IMR-90 (cell line): ENCODE data around the gene TOMM22. TPM values are rescaled to one million over a fixed set of nuclear protein-coding genes. Genes with fewer than 3 reads are reported as not detected.
A peak's percentile ranks its signal among the peaks of the same experiment; 100 is the strongest.

Experiments used
- ATAC-seq: fragments of 200-7000 bp; cut with Tn5 transposase; 2 replicates; pipeline ENCODE4 v1.9.1; 2020; ENCODE audit warnings: low read depth, mild to moderate bottlenecking, moderate library complexity
- BruUV-seq: library from RNA; stranded (reverse); fragments of 400-500 nt; replicated peaks from 2 replicates; lab custom pipeline; 2021; lab: Mats Ljungman, UMichigan
- CTCF ChIA-PET: fragments of 300-600 bp; formaldehyde crosslinking; extraction: SDS; loops from one replicate; lab custom pipeline; 2021; ENCODE audit warnings: antibody characterized with exemption; lab: Yijun Ruan, JAX
- POLR2A ChIA-PET: fragments of 300-600 bp; sonication (Branson Sonifier 250); formaldehyde crosslinking; loops from one replicate; lab custom pipeline; 2022; ENCODE audit warnings: antibody characterized with exemption; ENCODE audit not compliant: unreplicated experiment; lab: Charles Lee
- DNase-seq: peaks from one replicate; pipeline ENCODE4 v3.0.0; 2013
- H2AFZ ChIP-seq: replicated peaks from 2 replicates; pipeline ENCODE3; 2013; ENCODE audit warnings: low read length, mild to moderate bottlenecking; ENCODE audit not compliant: poor library complexity
- H2AK5ac ChIP-seq: 2 replicates; pipeline ENCODE4 v1.6.1; 2013; ENCODE audit warnings: low read depth, low read length, inconsistent platforms
- H2AK9ac ChIP-seq: replicated peaks from 2 replicates; pipeline ENCODE3; 2013; ENCODE audit warnings: mild to moderate bottlenecking, low read depth, low read length, moderate library complexity; ENCODE audit not compliant: poor library complexity
- H2BK120ac ChIP-seq: 2 replicates; pipeline ENCODE4 v1.6.1; 2013; ENCODE audit warnings: low read depth, low read length, inconsistent platforms
- H2BK15ac ChIP-seq: 3 replicates; pipeline ENCODE4 v1.6.1; 2013; ENCODE audit warnings: low read depth, low read length, inconsistent platforms
- H2BK20ac ChIP-seq: 2 replicates; pipeline ENCODE4 v1.6.1; 2013; ENCODE audit warnings: low read depth, mild to moderate bottlenecking, inconsistent platforms, low read length, moderate library complexity
- H2BK5ac ChIP-seq: 2 replicates; pipeline ENCODE4 v1.6.1; 2013; ENCODE audit warnings: mild to moderate bottlenecking, low read depth, low read length, inconsistent platforms; ENCODE audit not compliant: poor library complexity, severe bottlenecking
- H3K14ac ChIP-seq: replicated peaks from 2 replicates; pipeline ENCODE4 v1.6.1; 2013; ENCODE audit warnings: low read depth, low read length, inconsistent platforms
- H3K18ac ChIP-seq: 2 replicates; pipeline ENCODE4 v1.6.1; 2013; ENCODE audit warnings: low read depth, low read length, control low read depth
- H3K23ac ChIP-seq: 2 replicates; pipeline ENCODE4 v1.6.1; 2013; ENCODE audit warnings: low read depth, low read length, inconsistent platforms
- H3K27ac ChIP-seq: 2 replicates; pipeline ENCODE4 v1.5.1; 2013; ENCODE audit warnings: mild to moderate bottlenecking, control low read depth, low read length; ENCODE audit not compliant: insufficient read depth
- H3K27me3 ChIP-seq: 2 replicates; pipeline ENCODE4 v1.6.1; 2013; ENCODE audit warnings: low read length; ENCODE audit not compliant: control insufficient read depth, insufficient read depth
- H3K36me3 ChIP-seq: 2 replicates; pipeline ENCODE4 v1.6.1; 2013; ENCODE audit warnings: low read length, mixed read lengths; ENCODE audit not compliant: control insufficient read depth, insufficient read depth
- H3K4ac ChIP-seq: 2 replicates; pipeline ENCODE4 v1.6.1; 2013; ENCODE audit warnings: low read depth, low read length, inconsistent platforms
- H3K4me1 ChIP-seq: 2 replicates; pipeline ENCODE4 v1.6.1; 2013; ENCODE audit warnings: low read length, mixed read lengths; ENCODE audit not compliant: control insufficient read depth, insufficient read depth
- H3K4me2 ChIP-seq: 2 replicates; pipeline ENCODE4 v1.6.1; 2013; ENCODE audit warnings: low read depth, mild to moderate bottlenecking, control low read depth, low read length, moderate library complexity
- H3K4me3 ChIP-seq: 2 replicates; pipeline ENCODE4 v1.5.1; 2013; ENCODE audit warnings: low read depth, mild to moderate bottlenecking, control low read depth, low read length, moderate library complexity; ENCODE audit not compliant: insufficient read depth
- H3K56ac ChIP-seq: 2 replicates; pipeline ENCODE4 v1.6.1; 2013; ENCODE audit warnings: low read length, inconsistent platforms; ENCODE audit not compliant: insufficient read depth; ENCODE audit errors: extremely low read depth
- H3K79me1 ChIP-seq, 2 experiments: 2 replicates each; pipeline ENCODE4 v1.6.1; 2013; ENCODE audit warnings: low read length in 2 of 2, inconsistent platforms in 1 of 2, low read depth in 1 of 2
- H3K9ac ChIP-seq: 2 replicates; pipeline ENCODE4 v1.6.1; 2013; ENCODE audit warnings: low read depth, low read length, control low read depth
- H3K9me1 ChIP-seq: 2 replicates; pipeline ENCODE4 v1.6.1; 2013; ENCODE audit warnings: low read length, inconsistent platforms; ENCODE audit not compliant: insufficient read depth
- H3K9me3 ChIP-seq: 2 replicates; pipeline ENCODE4 v1.6.1; 2013; ENCODE audit warnings: low read length; ENCODE audit not compliant: control insufficient read depth, insufficient read depth
- H4K20me1 ChIP-seq: 2 replicates; pipeline ENCODE4 v1.6.1; 2013; ENCODE audit warnings: low read length, inconsistent platforms; ENCODE audit not compliant: insufficient read depth
- H4K5ac ChIP-seq: 2 replicates; pipeline ENCODE4 v1.6.1; 2013; ENCODE audit warnings: mild to moderate bottlenecking, low read depth, low read length, control low read depth
- H4K8ac ChIP-seq, 2 experiments: 2 replicates each; pipeline ENCODE4 v1.6.1; 2013; ENCODE audit warnings: low read depth in 2 of 2, low read length in 2 of 2, control low read depth in 1 of 2, inconsistent platforms in 1 of 2
- H4K91ac ChIP-seq: 2 replicates; pipeline ENCODE4 v1.6.1; 2013; ENCODE audit warnings: low read depth, low read length, inconsistent platforms; ENCODE audit not compliant: insufficient read depth
- BHLHE40 ChIP-seq: fragments of 150-350 bp; IDR thresholded peaks from 2 replicates; pipeline ENCODE4 v1.6.1; 2016; ENCODE audit warnings: mild to moderate bottlenecking, low read depth, low read length
- CTCF ChIP-seq: conservative IDR thresholded peaks from 2 replicates; pipeline ENCODE4 v1.5.1; 2012; ENCODE audit warnings: mild to moderate bottlenecking, low read depth, low read length, improper control_type of control experiment
- MAFK ChIP-seq: IDR thresholded peaks from 2 replicates; pipeline ENCODE4 v1.6.1; 2012; ENCODE audit warnings: low read depth, low read length, improper control_type of control experiment
- MAZ ChIP-seq: IDR thresholded peaks from 2 replicates; pipeline ENCODE4 v1.6.1; 2012; ENCODE audit warnings: low read depth, mild to moderate bottlenecking, low read length, improper control_type of control experiment, moderate library complexity, borderline replicate concordance
- NFE2L2 ChIP-seq: fragments of 150-350 bp; IDR thresholded peaks from 2 replicates; pipeline ENCODE4 v1.6.1; 2016; ENCODE audit warnings: low read depth, mild to moderate bottlenecking, low read length
- RAD21 ChIP-seq: IDR thresholded peaks from 2 replicates; pipeline ENCODE4 v1.6.1; 2012; ENCODE audit warnings: low read length, improper control_type of control experiment
- RCOR1 ChIP-seq: IDR thresholded peaks from 2 replicates; pipeline ENCODE4 v1.6.1; 2012; ENCODE audit warnings: mild to moderate bottlenecking, low read length, improper control_type of control experiment; ENCODE audit not compliant: insufficient replicate concordance
- SMC3 ChIP-seq: fragments of 150-350 bp; IDR thresholded peaks from 2 replicates; pipeline ENCODE4 v1.6.1; 2016; ENCODE audit warnings: low read depth, mild to moderate bottlenecking, antibody characterized with exemption, low read length, moderate library complexity
- whole genome bisulfite sequencing, 2 experiments: methylation state at CpG; one replicate each; pipeline versions ENCODE4 v1.1.5 to v1.1.7; 2013; ENCODE audit warnings: missing lambda C conversion rate in 2 of 2; ENCODE audit not compliant: insufficient read length in 1 of 2; ENCODE audit errors: extremely low coverage in 2 of 2; 5-methylcytosine and 5-hydroxymethylcytosine counted together
- dilution Hi-C: fragments of 300-500 bp; cut with HindIII; formaldehyde crosslinking; loops from one replicate; pipeline ENCODE4 v1.14.3; 2018; ENCODE audit warnings: low sequenced_read_pairs; ENCODE audit not compliant: unreplicated experiment
- in situ Hi-C: fragments of 300-500 bp; cut with MboI; formaldehyde crosslinking; loops from 3 replicates; pipeline ENCODE4 v1.14.3; 2019; ENCODE audit warnings: low sequenced_read_pairs, inconsistent platforms, mixed read lengths
- intact Hi-C: fragments of 100-400 bp; cut with micrococcal nuclease; formaldehyde crosslinking; loops from 2 replicates; pipeline ENCODE4 v1.10.0; 2022
- polyA plus RNA-seq, 3 experiments: library from polyadenylated mRNA; depleted of rRNA; stranded (reverse); fragments of >200 nt; gene quantifications; 2 replicates each; pipeline ENCODE4 v1.2.3, GENCODE V29; 2012; ENCODE audit warnings: low replicate concordance in 1 of 3
- total RNA-seq: library from RNA; depleted of rRNA; stranded (reverse); fragments of >200 nt; gene quantifications from 2 replicates; pipeline ENCODE4 v1.2.3, GENCODE V29; 2012

The TOMM22 gene
- total and polyA plus RNA-seq, 2 of the 4 experiments (the other 2 are of a cell fraction): 38.7 to 78.0 TPM

DNA sequence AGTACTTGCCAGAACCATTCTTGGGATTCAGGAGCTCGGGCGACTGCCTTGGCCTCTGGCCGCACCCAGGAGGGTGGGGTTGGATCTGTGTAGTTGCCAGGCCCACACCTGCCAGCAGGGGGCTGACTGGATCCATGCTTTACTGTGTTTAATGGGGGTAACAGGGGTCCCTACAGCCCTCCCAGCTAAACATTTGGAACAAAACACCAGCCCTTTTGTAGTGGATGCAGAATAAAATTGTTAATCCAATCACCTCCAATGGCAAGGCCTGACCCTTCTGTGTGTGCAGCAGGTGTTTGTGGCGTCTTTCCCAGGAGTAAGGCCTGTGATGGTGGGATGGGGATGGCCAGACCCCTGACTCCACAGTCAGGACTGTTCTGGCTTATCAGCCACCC lies 51.6 kb downstream of the TOMM22 start:
- no CpG with 5 or more reads among the region's 4 CpGs for whole genome bisulfite sequencing, 2 experiments

More for the DNA sequence above, 51.6 kb downstream of the TOMM22 start:
- Histone ChIP-seq H3K4me2 (no peak overlapping the region), H2BK15ac (no peak overlapping the region), H2AK9ac (peak overlapping the region; percentile 52), H3K14ac (no peak overlapping the region), H4K8ac (no peak overlapping the region), H2AK5ac (no peak overlapping the region), H3K27ac (no peak overlapping the region), H4K91ac (no peak overlapping the region), H3K9ac (no peak overlapping the region), H2AFZ (no peak overlapping the region), H3K56ac (no peak overlapping the region), H2BK5ac (no peak overlapping the region), H4K20me1 (peaks cover 18% of the 10 kb centered on the region), H3K36me3 (peaks cover 77% of the 10 kb centered on the region), H3K4ac (no peak overlapping the region), H3K9me3 (no peaks in the 10 kb centered on the region), H2BK120ac (no peak overlapping the region), H3K27me3 (no peaks in the 10 kb centered on the region), H3K79me1 (peaks cover 0 to 18% of the 10 kb centered on the region in 2 experiments; a peak in 2 of 4 replicates), H3K23ac (no peak overlapping the region), H3K4me3 (no peak overlapping the region), H3K18ac (no peak overlapping the region), H2BK20ac (no peak overlapping the region), H4K5ac (no peak overlapping the region), H3K4me1 (peaks cover 5% of the 10 kb centered on the region), H3K9me1 (no peaks in the 10 kb centered on the region)
- no peak for DNase-seq
- ATAC-seq: peak; percentile 53
- ChIA-PET CTCF (interaction anchor here (2.4 kb wide), 1 partner anchor 9 kb away, joined by 11 read pairs; no protein-coding TSS in a partner anchor), POLR2A (no interaction called here)
- in situ Hi-C loops: no loop called here
- intact Hi-C loops: loop anchor here (1.0 kb wide), 1 partner anchor 33 kb away; no protein-coding TSS in a partner anchor
- peak; percentile 34; the same call in 1 of the 2 replicates for TF ChIP-seq RAD21
- no peak for TF ChIP-seq RCOR1
- peak; percentile 54 for TF ChIP-seq CTCF
- no peak for TF ChIP-seq MAFK
- no peak for TF ChIP-seq NFE2L2
- TF ChIP-seq SMC3: no peak
- no peak for TF ChIP-seq BHLHE40
- no peak for TF ChIP-seq MAZ
- BruUV-seq: no TSS peak
- dilution Hi-C loops: no loop called here
